Left lobe of liver (tissue), 2 donors: ENCODE data around the gene CSNK2B. TPM values are rescaled to one million over a fixed set of nuclear protein-coding genes. Genes with fewer than 3 reads are reported as not detected.

Experiments used
- ATAC-seq: fragments of 200-7000 bp; cut with Tn5 transposase; one replicate; pipeline ENCODE4 v1.9.1; 2020; ENCODE audit warnings: mild to moderate bottlenecking, moderate library complexity
- DNase-seq: peaks from one replicate; pipeline ENCODE4 v3.0.0-alpha.2; 2020; ENCODE audit warnings: low spot score
- total RNA-seq: library from RNA; stranded (reverse); gene quantifications from one replicate; pipeline ENCODE4 v1.2.1, GENCODE V29; 2021
- donor health status: DM: no; HTN: no; CAD: no; lungs with moderate emphysema.
- donor health status: DM: no; HTN: yes; CAD: no.

CSNK2B gene
- total RNA-seq, 1 donor from 2014 or later, result 45.8 TPM

- DNase-seq (no peak), ATAC-seq (no peak)
Measured at GRCh38 chr6:31710523-31711219, 44.8 kb downstream of the CSNK2B start.

- no peak for DNase-seq
Measured at GRCh38 chr6:31711233-31711632, 45.4 kb downstream of the CSNK2B start.

GRCh38 chr6:31712296-31712695 lies 46.4 kb downstream of the CSNK2B start:
- ATAC-seq, result peak; percentile 80

More at GRCh38 chr6:31711233-31711632, 45.4 kb downstream of the CSNK2B start:
- ATAC-seq, result no peak

GRCh38 chr6:31713465-31713864 lies 47.6 kb downstream of the CSNK2B start:
- DNase-seq (no peak), ATAC-seq (no peak)

More at GRCh38 chr6:31712296-31712695, 46.4 kb downstream of the CSNK2B start:
- DNase-seq, result no peak

- DNase-seq (no peak), ATAC-seq (no peak)
Measured at GRCh38 chr6:31713991-31714684, 48.3 kb downstream of the CSNK2B start.

- DNase-seq (no peak), ATAC-seq (no peak)
Measured at GRCh38 chr6:31715022-31715958, 49.4 kb downstream of the CSNK2B start, which contains the start of gene LY6G6D. Gene LY6G6D (plus strand): TSS chr6:31715348. CDS start chr6:31715356, 8 bp downstream.

GRCh38 chr6:31717499-31718222 lies 51.8 kb downstream of the CSNK2B start:
- no peak for DNase-seq
- ATAC-seq, result peak; percentile 67

- DNase-seq (no peak), ATAC-seq (no peak)
Measured at GRCh38 chr6:31718265-31718664, 52.4 kb downstream of the CSNK2B start.

GRCh38 chr6:31719001-31719400 lies 53.1 kb downstream of the CSNK2B start:
- no peak for DNase-seq
- no peak for ATAC-seq

Other genes starting within 250 kb of the CSNK2B start
- 0.78 TPM for gene MICB, start 167.9 kb upstream of the CSNK2B start, total RNA-seq
- gene MCCD1, start 137.1 kb upstream of the CSNK2B start, total RNA-seq, result not detected
- 126 TPM for gene DDX39B, start 124.1 kb upstream of the CSNK2B start, total RNA-seq
- not detected for gene ATP6V1G2, start 119.5 kb upstream of the CSNK2B start, total RNA-seq
- gene NFKBIL1, start 118.5 kb upstream of the CSNK2B start, total RNA-seq, result 9.4 TPM
- gene LTA, start 93.8 kb upstream of the CSNK2B start, total RNA-seq, result 0.93 TPM
- 0.68 TPM for gene TNF, start 90.5 kb upstream of the CSNK2B start, total RNA-seq
- gene LTB, start 83.7 kb upstream of the CSNK2B start, total RNA-seq, result 1.7 TPM
- 10.2 TPM for gene LST1, start 79.8 kb upstream of the CSNK2B start, total RNA-seq
- not detected for gene NCR3, start 73.1 kb upstream of the CSNK2B start, total RNA-seq
- gene AIF1, start 50.8 kb upstream of the CSNK2B start, total RNA-seq, result 7.2 TPM
- 47.3 TPM for gene PRRC2A, start 45.4 kb upstream of the CSNK2B start, total RNA-seq
- 141 TPM for gene BAG6, start 13.4 kb upstream of the CSNK2B start, total RNA-seq
- gene APOM, start 10.2 kb upstream of the CSNK2B start, total RNA-seq, result 97.1 TPM
- gene C6orf47, start 5.3 kb upstream of the CSNK2B start, total RNA-seq, result 7.9 TPM
- gene GPANK1, start 1.1 kb upstream of the CSNK2B start, total RNA-seq, result 7.7 TPM
- gene LY6G5B, start 3.9 kb downstream of the CSNK2B start, total RNA-seq, result 4.0 TPM
- gene LY6G5C, start 15.0 kb downstream of the CSNK2B start, total RNA-seq, result 0.88 TPM
- 35.1 TPM for gene ABHD16A, start 37.2 kb downstream of the CSNK2B start, total RNA-seq
- not detected for gene LY6G6F, start 40.8 kb downstream of the CSNK2B start, total RNA-seq
- not detected for gene LY6G6D, start 49.3 kb downstream of the CSNK2B start, total RNA-seq
- gene LY6G6C, start 55.7 kb downstream of the CSNK2B start, total RNA-seq, result not detected
- 0.33 TPM for gene MPIG6B, start 57.3 kb downstream of the CSNK2B start, total RNA-seq
- gene DDAH2, start 63.2 kb downstream of the CSNK2B start, total RNA-seq, result 22.2 TPM
- gene CLIC1, start 70.5 kb downstream of the CSNK2B start, total RNA-seq, result 37.7 TPM
- 5.2 TPM for gene MSH5, start 73.9 kb downstream of the CSNK2B start, total RNA-seq
- gene SAPCD1, start 96.6 kb downstream of the CSNK2B start, total RNA-seq, result 0.73 TPM
- 2.3 TPM for gene VWA7, start 111.2 kb downstream of the CSNK2B start, total RNA-seq
- gene VARS1, start 129.7 kb downstream of the CSNK2B start, total RNA-seq, result 52.6 TPM
- 9.8 TPM for gene LSM2, start 140.9 kb downstream of the CSNK2B start, total RNA-seq
- gene HSPA1L, start 149.2 kb downstream of the CSNK2B start, total RNA-seq, result 0.60 TPM
- gene HSPA1A, start 149.5 kb downstream of the CSNK2B start, total RNA-seq, result 89.1 TPM
- 50.8 TPM for gene HSPA1B, start 161.7 kb downstream of the CSNK2B start, total RNA-seq
- 20.1 TPM for gene NEU1, start 196.7 kb downstream of the CSNK2B start, total RNA-seq
- 0.86 TPM for gene SLC44A4, start 212.9 kb downstream of the CSNK2B start, total RNA-seq
- gene EHMT2, start 231.6 kb downstream of the CSNK2B start, total RNA-seq, result 15.7 TPM
- 0.86 TPM for gene ZBTB12, start 236.0 kb downstream of the CSNK2B start, total RNA-seq